Measurements from ENCODE around the gene RASSF5. TPM values are rescaled to one million over a fixed set of nuclear protein-coding genes. Genes with fewer than 3 reads are reported as not detected.

The RASSF5 gene
- total RNA-seq, 2 experiments from 2014 or later, result 153 to 156 TPM

DNA sequence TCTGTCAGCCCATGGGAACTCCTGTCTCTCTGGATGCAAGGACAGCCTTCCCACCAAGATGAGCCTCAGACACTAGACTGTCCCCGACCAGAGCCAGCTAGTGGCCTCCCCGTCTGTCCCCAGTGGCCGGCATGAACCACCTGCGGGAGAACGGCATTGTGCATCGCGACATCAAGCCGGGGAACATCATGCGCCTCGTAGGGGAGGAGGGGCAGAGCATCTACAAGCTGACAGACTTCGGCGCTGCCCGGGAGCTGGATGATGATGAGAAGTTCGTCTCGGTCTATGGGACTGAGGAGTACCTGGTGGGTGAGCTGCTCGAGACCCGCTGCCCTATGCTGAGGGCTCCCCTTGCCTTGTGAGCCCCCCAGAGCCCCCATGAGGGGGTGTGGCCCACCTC lies 31.3 kb upstream of the RASSF5 start:
- H3K36me3 ChIP-seq (ENCODE audit: insufficient read depth, low read length), result peaks cover 80% of the 10 kb centered on the region
- CTCF ChIA-PET, result no interaction called here
- no peaks in the 10 kb centered on the region for H3K9me3 Mint-ChIP-seq
- H3K36me3 Mint-ChIP-seq (ENCODE audit: low read depth), result peaks cover 89% of the 10 kb centered on the region
- H3K4me3 ChIP-seq (ENCODE audit: low read length), result no peak overlapping the region
- no peaks in the 10 kb centered on the region for H3K27me3 Mint-ChIP-seq
- DNase-seq, result no peak
- peaks cover 45% of the 10 kb centered on the region for H3K4me1 ChIP-seq (ENCODE audit: insufficient read depth, low read length)
- H3K27me3 ChIP-seq (ENCODE audit: control insufficient read depth in 1 of 2, insufficient read depth in 2 of 2, low read length in 2 of 2), result no peaks in the 10 kb centered on the region
- intact Hi-C loops (cut with DNase I, micrococcal nuclease), result loop anchor here (5.0 to 10.0 kb wide), 3 partner anchors 106 to 509 kb away; no protein-coding TSS in a partner anchor
- H3K27ac ChIP-seq (ENCODE audit: low read depth in 1 of 2, low read length in 2 of 2), result no peak overlapping the region
- H3K27ac Mint-ChIP-seq, result peak overlapping the region; percentile 33
- POLR2A ChIA-PET, result no interaction called here
- TF ChIP-seq, protein P1, sequence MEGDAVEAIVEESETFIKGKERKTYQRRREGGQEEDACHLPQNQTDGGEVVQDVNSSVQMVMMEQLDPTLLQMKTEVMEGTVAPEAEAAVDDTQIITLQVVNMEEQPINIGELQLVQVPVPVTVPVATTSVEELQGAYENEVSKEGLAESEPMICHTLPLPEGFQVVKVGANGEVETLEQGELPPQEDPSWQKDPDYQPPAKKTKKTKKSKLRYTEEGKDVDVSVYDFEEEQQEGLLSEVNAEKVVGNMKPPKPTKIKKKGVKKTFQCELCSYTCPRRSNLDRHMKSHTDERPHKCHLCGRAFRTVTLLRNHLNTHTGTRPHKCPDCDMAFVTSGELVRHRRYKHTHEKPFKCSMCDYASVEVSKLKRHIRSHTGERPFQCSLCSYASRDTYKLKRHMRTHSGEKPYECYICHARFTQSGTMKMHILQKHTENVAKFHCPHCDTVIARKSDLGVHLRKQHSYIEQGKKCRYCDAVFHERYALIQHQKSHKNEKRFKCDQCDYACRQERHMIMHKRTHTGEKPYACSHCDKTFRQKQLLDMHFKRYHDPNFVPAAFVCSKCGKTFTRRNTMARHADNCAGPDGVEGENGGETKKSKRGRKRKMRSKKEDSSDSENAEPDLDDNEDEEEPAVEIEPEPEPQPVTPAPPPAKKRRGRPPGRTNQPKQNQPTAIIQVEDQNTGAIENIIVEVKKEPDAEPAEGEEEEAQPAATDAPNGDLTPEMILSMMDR (IDR thresholded peaks at IDR 0.05), result no peak
- H3K4me3 Mint-ChIP-seq, result no peak overlapping the region
- H3K9me3 ChIP-seq (ENCODE audit: control insufficient read depth in 1 of 2, insufficient read depth in 1 of 2, low read length in 2 of 2), result no peaks in the 10 kb centered on the region
- no peak for ATAC-seq (ENCODE audit: poor library complexity)
- H3K4me1 Mint-ChIP-seq (ENCODE audit: low read depth), result peaks cover 40% of the 10 kb centered on the region

DNA sequence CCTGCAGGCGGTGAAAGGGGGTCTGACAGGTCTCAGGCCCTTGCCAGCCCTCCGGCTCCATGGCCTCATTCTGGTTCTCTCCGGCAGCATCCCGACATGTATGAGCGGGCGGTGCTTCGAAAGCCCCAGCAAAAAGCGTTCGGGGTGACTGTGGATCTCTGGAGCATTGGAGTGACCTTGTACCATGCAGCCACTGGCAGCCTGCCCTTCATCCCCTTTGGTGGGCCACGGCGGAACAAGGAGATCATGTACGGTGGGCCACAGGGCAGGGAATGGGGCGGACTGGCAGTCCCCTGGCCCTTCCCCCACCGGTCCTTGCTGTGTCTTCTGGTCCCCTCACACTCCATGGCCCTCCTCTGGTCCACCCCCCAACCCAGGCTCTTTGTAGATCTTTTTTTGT lies 30.7 kb upstream of the RASSF5 start:
- intact Hi-C loops (cut with DNase I, micrococcal nuclease), result loop anchor here (5.0 to 10.0 kb wide), 3 partner anchors 106 to 508 kb away; no protein-coding TSS in a partner anchor
- ATAC-seq (ENCODE audit: poor library complexity) (no peak), DNase-seq (no peak)
- peaks cover 86% of the 10 kb centered on the region for H3K36me3 ChIP-seq (ENCODE audit: insufficient read depth, low read length)
- H3K27ac ChIP-seq (ENCODE audit: low read depth in 1 of 2, low read length in 2 of 2), result no peak overlapping the region
- TF ChIP-seq, protein P1 (IDR thresholded peaks at IDR 0.05), result no peak
- Mint-ChIP-seq H3K27ac (no peak overlapping the region), H3K4me3 (no peak overlapping the region), H3K27me3 (no peaks in the 10 kb centered on the region), H3K4me1 (ENCODE audit: low read depth) (peaks cover 34% of the 10 kb centered on the region), H3K9me3 (no peaks in the 10 kb centered on the region), H3K36me3 (ENCODE audit: low read depth) (peaks cover 86% of the 10 kb centered on the region)
- H3K4me1 ChIP-seq (ENCODE audit: insufficient read depth, low read length), result peaks cover 39% of the 10 kb centered on the region
- CTCF ChIA-PET, result no interaction called here
- H3K9me3 ChIP-seq (ENCODE audit: control insufficient read depth in 1 of 2, insufficient read depth in 1 of 2, low read length in 2 of 2), result no peaks in the 10 kb centered on the region
- no peak overlapping the region for H3K4me3 ChIP-seq (ENCODE audit: low read length)
- POLR2A ChIA-PET, result no interaction called here
- no peaks in the 10 kb centered on the region for H3K27me3 ChIP-seq (ENCODE audit: control insufficient read depth in 1 of 2, insufficient read depth in 2 of 2, low read length in 2 of 2)

DNA sequence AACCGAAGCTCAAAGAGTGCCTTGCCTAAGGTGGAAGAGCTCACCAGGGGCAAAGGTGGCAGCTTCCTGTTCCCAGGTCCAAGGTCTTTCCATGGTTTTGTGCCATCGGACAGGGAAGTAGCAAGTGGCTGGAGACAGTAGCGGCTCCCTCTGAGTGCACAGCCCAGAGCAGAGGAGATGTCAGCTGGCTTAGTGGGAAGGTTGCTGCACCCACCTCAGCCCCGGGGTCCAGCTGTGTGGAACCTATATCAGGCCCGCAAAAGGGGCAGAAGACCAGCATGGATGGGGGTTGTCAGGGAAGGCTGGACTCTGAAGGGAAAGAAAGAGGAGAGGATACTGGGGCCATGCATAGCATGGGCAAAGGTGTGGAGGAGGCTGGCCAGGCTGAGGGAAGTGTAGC lies 30.2 kb upstream of the RASSF5 start:
- Histone ChIP-seq H3K9me3 (ENCODE audit: control insufficient read depth in 1 of 2, insufficient read depth in 1 of 2, low read length in 2 of 2) (no peaks in the 10 kb centered on the region), H3K36me3 (ENCODE audit: insufficient read depth, low read length) (peaks cover 89% of the 10 kb centered on the region), H3K4me1 (ENCODE audit: insufficient read depth, low read length) (peaks cover 34% of the 10 kb centered on the region), H3K27ac (ENCODE audit: low read depth in 1 of 2, low read length in 2 of 2) (no peak overlapping the region), H3K27me3 (ENCODE audit: control insufficient read depth in 1 of 2, insufficient read depth in 2 of 2, low read length in 2 of 2) (no peaks in the 10 kb centered on the region), H3K4me3 (ENCODE audit: low read length) (no peak overlapping the region)
- intact Hi-C loops (cut with DNase I, micrococcal nuclease), result loop anchor here (5.0 to 10.0 kb wide), 3 partner anchors 105 to 508 kb away; no protein-coding TSS in a partner anchor
- ChIA-PET POLR2A (no interaction called here), CTCF (no interaction called here)
- no peaks in the 10 kb centered on the region for H3K27me3 Mint-ChIP-seq
- H3K4me3 Mint-ChIP-seq, result no peak overlapping the region
- H3K36me3 Mint-ChIP-seq (ENCODE audit: low read depth), result peaks cover 84% of the 10 kb centered on the region
- TF ChIP-seq, protein P1 (IDR thresholded peaks at IDR 0.05), result no peak
- H3K9me3 Mint-ChIP-seq, result no peaks in the 10 kb centered on the region
- no peak for DNase-seq
- peaks cover 29% of the 10 kb centered on the region for H3K4me1 Mint-ChIP-seq (ENCODE audit: low read depth)
- no peak for ATAC-seq (ENCODE audit: poor library complexity)
- H3K27ac Mint-ChIP-seq, result no peak overlapping the region

Data from CD4-positive, alpha-beta T cell (primary cell).